NT2/D1 (cell line): Measurements from ENCODE around the gene BST1.
A peak's percentile ranks its signal among the peaks of the same experiment; 100 is the strongest.

Experiments used
- DNase-seq: peaks from one replicate; pipeline ENCODE4 v3.0.0-alpha.2; 2011; ENCODE audit warnings: low read depth, low spot score
- H3K27me3 ChIP-seq: 2 replicates; pipeline ENCODE4 v1.6.0; 2011; ENCODE audit warnings: mild to moderate bottlenecking; ENCODE audit not compliant: insufficient read length, insufficient read depth
- H3K36me3 ChIP-seq: 2 replicates; pipeline ENCODE4 v1.6.1; 2011; ENCODE audit warnings: mild to moderate bottlenecking, low read length, mixed read lengths; ENCODE audit not compliant: insufficient read depth, insufficient read length
- H3K4me1 ChIP-seq: 2 replicates; pipeline ENCODE4 v1.5.1; 2011; ENCODE audit not compliant: insufficient read depth, insufficient read length
- H3K4me3 ChIP-seq: 2 replicates; pipeline ENCODE4 v1.5.1; 2011; ENCODE audit warnings: low read depth; ENCODE audit not compliant: insufficient read length
- H3K9ac ChIP-seq: 2 replicates; pipeline ENCODE4 v1.6.0; 2011; ENCODE audit warnings: low read depth; ENCODE audit not compliant: insufficient read length
- H3K9me3 ChIP-seq: 2 replicates; pipeline ENCODE4 v1.5.1; 2011; ENCODE audit warnings: mild to moderate bottlenecking, low read length; ENCODE audit not compliant: insufficient read depth
- SUZ12 ChIP-seq: IDR thresholded peaks from 2 replicates; pipeline ENCODE4 v1.6.1; 2011; ENCODE audit not compliant: insufficient read length, insufficient read depth; ENCODE audit errors: extremely low read depth
- YY1 ChIP-seq: IDR thresholded peaks from 2 replicates; pipeline ENCODE4 v1.6.1; 2011; ENCODE audit not compliant: insufficient read length, insufficient read depth
- ZNF274 ChIP-seq: IDR thresholded peaks from 2 replicates; pipeline ENCODE4 v1.6.1; 2011; ENCODE audit warnings: mild to moderate bottlenecking, low read depth, low read length

Gene BST1

GRCh38 chr4:15766821-15767220, 64.0 kb downstream of the BST1 start:
- Histone ChIP-seq H3K36me3 (no peaks in the 10 kb centered on the region), H3K4me1 (no peaks in the 10 kb centered on the region), H3K9me3 (no peaks in the 10 kb centered on the region; the same call in 1 of the 2 replicates), H3K9ac (no peak overlapping the region), H3K4me3 (no peak overlapping the region), H3K27me3 (no peaks in the 10 kb centered on the region)
- DNase-seq = no peak
- TF ChIP-seq YY1 (no peak), ZNF274 (no peak), SUZ12 (no peak)

- no peak for TF ChIP-seq SUZ12
- no peak for TF ChIP-seq YY1
- TF ChIP-seq ZNF274 = no peak
- Histone ChIP-seq H3K4me1 (no peaks in the 10 kb centered on the region), H3K27me3 (no peaks in the 10 kb centered on the region), H3K9me3 (no peaks in the 10 kb centered on the region), H3K4me3 (no peak overlapping the region), H3K36me3 (no peaks in the 10 kb centered on the region), H3K9ac (no peak overlapping the region)
- DNase-seq = no peak
Measured at GRCh38 chr4:15769202-15769601, 66.3 kb downstream of the BST1 start.

GRCh38 chr4:15771216-15772058, 68.6 kb downstream of the BST1 start:
- no peaks in the 10 kb centered on the region for H3K9me3 ChIP-seq
- no peaks in the 10 kb centered on the region for H3K4me1 ChIP-seq
- no peak overlapping the region for H3K4me3 ChIP-seq
- H3K9ac ChIP-seq = no peak overlapping the region
- H3K36me3 ChIP-seq = no peaks in the 10 kb centered on the region
- no peak for TF ChIP-seq SUZ12
- TF ChIP-seq YY1 = no peak
- TF ChIP-seq ZNF274 = no peak
- DNase-seq = no peak
- H3K27me3 ChIP-seq = peaks cover 15% of the 10 kb centered on the region

GRCh38 chr4:15774020-15774420, 71.2 kb downstream of the BST1 start:
- no peak overlapping the region for H3K4me3 ChIP-seq
- TF ChIP-seq SUZ12 = no peak
- TF ChIP-seq YY1 = no peak
- no peak for TF ChIP-seq ZNF274
- peaks cover 40% of the 10 kb centered on the region for H3K27me3 ChIP-seq
- H3K9ac ChIP-seq = no peak overlapping the region
- H3K36me3 ChIP-seq = no peaks in the 10 kb centered on the region
- H3K9me3 ChIP-seq = no peaks in the 10 kb centered on the region
- no peak for DNase-seq
- H3K4me1 ChIP-seq = peaks cover 2% of the 10 kb centered on the region

GRCh38 chr4:15776871-15777648, 74.2 kb downstream of the BST1 start:
- DNase-seq = no peak
- peaks cover 2% of the 10 kb centered on the region for H3K4me1 ChIP-seq
- no peaks in the 10 kb centered on the region for H3K9me3 ChIP-seq
- H3K27me3 ChIP-seq = peaks cover 63% of the 10 kb centered on the region
- H3K4me3 ChIP-seq = no peak overlapping the region
- TF ChIP-seq ZNF274 (no peak), YY1 (no peak), SUZ12 (no peak)
- H3K36me3 ChIP-seq = no peaks in the 10 kb centered on the region
- no peak overlapping the region for H3K9ac ChIP-seq

- Histone ChIP-seq H3K9ac (peak overlapping the region; percentile 26), H3K4me1 (peaks cover 2% of the 10 kb centered on the region), H3K4me3 (peak overlapping the region; percentile 65), H3K9me3 (no peaks in the 10 kb centered on the region), H3K27me3 (peaks cover 63% of the 10 kb centered on the region), H3K36me3 (no peaks in the 10 kb centered on the region)
- no peak for DNase-seq
- TF ChIP-seq YY1 (no peak), ZNF274 (no peak), SUZ12 (no peak)
Measured at GRCh38 chr4:15777697-15778288, 74.9 kb downstream of the BST1 start.
